Keratinocyte (primary cell): ENCODE data around the gene TMEM107.

ENCODE experiments used
- EZH2 ChIP-seq: IDR thresholded peaks from one replicate; pipeline ENCODE4 v1.6.1; 2012; ENCODE audit warnings: inconsistent platforms, mild to moderate bottlenecking, low read length, moderate library complexity
- TF ChIP-seq, protein P1 (sequence below), 3 experiments: IDR thresholded peaks in 1 of 3; conservative IDR thresholded peaks in 1 of 3; optimal IDR thresholded peaks in 1 of 3; 2 replicates in 2 of 3; 3 replicates in 1 of 3; pipeline versions ENCODE3 to v1.5.1; 2011; ENCODE audit warnings: low read length in 3 of 3, mild to moderate bottlenecking in 3 of 3, moderate library complexity in 2 of 3, control low read depth in 1 of 3, inconsistent platforms in 1 of 3; ENCODE audit not compliant: insufficient read depth in 2 of 3; ENCODE audit errors: extremely low read depth in 1 of 3

DNA sequence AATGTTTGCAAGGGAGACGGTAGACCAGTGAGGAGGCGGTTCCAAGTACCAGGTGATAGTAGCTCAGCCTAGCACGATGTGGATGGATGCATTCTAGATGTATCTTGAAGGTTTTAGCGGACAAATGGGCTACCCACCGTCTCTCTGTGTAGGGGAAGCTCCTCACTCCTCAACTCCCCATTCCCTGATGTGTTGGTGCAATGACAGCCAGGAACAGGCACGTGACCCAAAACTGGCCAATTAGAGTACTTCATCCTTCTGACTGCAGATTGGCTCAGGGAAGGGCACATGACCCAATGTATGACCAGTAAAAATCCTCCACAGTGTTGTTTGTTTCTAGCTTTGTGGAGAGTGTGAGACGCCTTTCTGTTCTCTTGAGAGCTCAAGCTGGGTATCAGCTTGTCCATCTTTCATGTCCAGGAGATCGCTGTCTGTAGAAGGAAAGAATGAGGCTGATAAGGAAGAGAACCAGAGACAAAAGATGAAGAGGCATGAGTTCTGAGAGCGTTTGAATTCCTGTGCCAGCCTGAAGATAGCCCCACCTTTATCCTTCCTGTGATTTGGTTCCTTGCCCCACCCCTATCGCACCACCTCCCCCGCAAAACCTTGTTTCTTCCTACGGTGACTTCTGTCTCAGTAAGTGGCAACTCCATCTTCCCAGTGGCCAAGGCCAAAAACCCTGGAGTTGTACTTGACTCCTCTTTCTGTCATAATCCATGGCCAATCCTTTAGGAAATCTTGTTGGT, 16.1 kb upstream of the TMEM107 start:
- TF ChIP-seq, protein P1, sequence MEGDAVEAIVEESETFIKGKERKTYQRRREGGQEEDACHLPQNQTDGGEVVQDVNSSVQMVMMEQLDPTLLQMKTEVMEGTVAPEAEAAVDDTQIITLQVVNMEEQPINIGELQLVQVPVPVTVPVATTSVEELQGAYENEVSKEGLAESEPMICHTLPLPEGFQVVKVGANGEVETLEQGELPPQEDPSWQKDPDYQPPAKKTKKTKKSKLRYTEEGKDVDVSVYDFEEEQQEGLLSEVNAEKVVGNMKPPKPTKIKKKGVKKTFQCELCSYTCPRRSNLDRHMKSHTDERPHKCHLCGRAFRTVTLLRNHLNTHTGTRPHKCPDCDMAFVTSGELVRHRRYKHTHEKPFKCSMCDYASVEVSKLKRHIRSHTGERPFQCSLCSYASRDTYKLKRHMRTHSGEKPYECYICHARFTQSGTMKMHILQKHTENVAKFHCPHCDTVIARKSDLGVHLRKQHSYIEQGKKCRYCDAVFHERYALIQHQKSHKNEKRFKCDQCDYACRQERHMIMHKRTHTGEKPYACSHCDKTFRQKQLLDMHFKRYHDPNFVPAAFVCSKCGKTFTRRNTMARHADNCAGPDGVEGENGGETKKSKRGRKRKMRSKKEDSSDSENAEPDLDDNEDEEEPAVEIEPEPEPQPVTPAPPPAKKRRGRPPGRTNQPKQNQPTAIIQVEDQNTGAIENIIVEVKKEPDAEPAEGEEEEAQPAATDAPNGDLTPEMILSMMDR (optimal IDR thresholded peaks at IDR 0.05 in 1 of 3, IDR thresholded peaks at IDR 0.05 in 1 of 3, conservative IDR thresholded peaks at IDR 0.05 in 1 of 3; ENCODE audit: extremely low read depth in 1 of 3, insufficient read depth in 2 of 3, low read length in 3 of 3), result no peak
- TF ChIP-seq EZH2, result no peak
